ENCODE data around the gene CD101. TPM values are rescaled to one million over a fixed set of nuclear protein-coding genes. Genes with fewer than 3 reads are reported as not detected.

CD101 gene
- total RNA-seq, 1 donor from 2014 or later: 0.53 TPM

GRCh38 chr1:117003223-117003875, 1.8 kb downstream of the CD101 start:
- no peak for FAIRE-seq
- TF ChIP-seq CTCF (IDR thresholded peaks at IDR 0.05; ENCODE audit: insufficient read depth, low read length, severe bottlenecking): no peak
- no peak for DNase-seq (ENCODE audit: low read depth)

DNA sequence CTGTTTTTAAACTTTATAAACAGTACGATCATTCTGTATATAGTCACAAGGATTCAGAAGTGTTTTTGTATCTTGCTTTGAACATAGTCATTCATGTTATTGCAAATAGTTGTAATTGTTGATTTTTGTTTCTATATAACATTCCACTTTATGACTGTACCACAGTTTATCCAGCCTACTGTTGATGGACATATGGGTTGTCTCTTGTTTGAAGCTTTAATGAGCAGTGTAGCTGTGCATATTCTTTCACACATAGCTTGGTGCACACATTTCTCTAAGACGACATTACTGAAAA, 6.1 kb downstream of the CD101 start:
- DNase-seq (ENCODE audit: low read depth) (peak; percentile 44), FAIRE-seq (no peak)
- no peaks in the 10 kb centered on the region for H3K27me3 ChIP-seq (ENCODE audit: control insufficient read depth, insufficient read depth, low read length)
- H3K4me3 ChIP-seq (ENCODE audit: low read depth, low read length): no peak overlapping the region
- TF ChIP-seq CTCF (IDR thresholded peaks at IDR 0.05; ENCODE audit: insufficient read depth, low read length, severe bottlenecking): no peak
- no peaks in the 10 kb centered on the region for H3K36me3 ChIP-seq (ENCODE audit: control insufficient read depth, insufficient read depth, low read length)

More at GRCh38 chr1:117003223-117003875, 1.8 kb downstream of the CD101 start:
- Histone ChIP-seq H3K36me3 (ENCODE audit: control insufficient read depth, insufficient read depth, low read length) (no peaks in the 10 kb centered on the region), H3K27me3 (ENCODE audit: control insufficient read depth, insufficient read depth, low read length) (no peaks in the 10 kb centered on the region), H3K4me3 (ENCODE audit: low read depth, low read length) (no peak overlapping the region)

DNA sequence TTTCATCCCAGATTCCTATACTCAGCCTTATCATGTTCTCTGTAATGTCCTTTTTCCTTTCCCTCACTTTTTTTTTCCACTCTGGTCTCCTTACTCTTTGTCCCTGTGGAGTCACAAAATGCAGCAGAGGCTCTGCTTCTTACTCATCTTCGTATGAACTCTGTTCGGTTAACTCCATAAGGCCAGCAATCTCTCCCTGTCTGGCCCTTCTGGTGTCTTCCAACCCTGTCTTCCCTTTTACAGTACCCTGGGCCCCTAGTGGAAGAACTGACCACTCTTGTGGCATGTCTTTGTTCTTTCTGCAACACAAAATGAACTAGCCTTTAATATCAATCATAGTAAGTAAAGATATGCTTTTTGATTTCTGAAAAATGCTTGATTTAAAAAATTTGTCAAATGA, 7.1 kb downstream of the CD101 start:
- Histone ChIP-seq H3K36me3 (ENCODE audit: control insufficient read depth, insufficient read depth, low read length) (no peaks in the 10 kb centered on the region), H3K4me3 (ENCODE audit: low read depth, low read length) (no peak overlapping the region), H3K27me3 (ENCODE audit: control insufficient read depth, insufficient read depth, low read length) (no peaks in the 10 kb centered on the region)
- TF ChIP-seq CTCF (IDR thresholded peaks at IDR 0.05; ENCODE audit: insufficient read depth, low read length, severe bottlenecking): no peak
- FAIRE-seq (no peak), DNase-seq (ENCODE audit: low read depth) (no peak)

DNA sequence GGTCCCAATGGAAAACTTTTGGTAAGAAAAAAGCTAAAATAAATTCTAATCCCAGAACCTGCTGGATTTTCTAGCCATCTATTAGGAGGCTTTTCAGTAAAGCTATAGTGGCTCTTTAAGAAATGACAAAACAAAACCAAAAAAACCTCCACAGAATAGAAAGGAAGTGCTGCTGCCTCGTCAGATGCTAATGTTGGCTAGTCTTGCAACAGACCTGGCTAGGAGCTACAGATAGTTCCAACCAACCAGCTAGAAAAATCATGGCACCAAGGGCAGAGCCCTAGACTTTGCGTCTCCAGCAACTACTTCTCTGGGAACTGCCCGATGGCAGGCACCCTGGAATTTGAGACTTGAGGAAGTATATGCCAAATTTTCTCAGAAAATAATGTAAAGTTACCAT, 7.6 kb downstream of the CD101 start:
- FAIRE-seq: no peak
- no peak for DNase-seq (ENCODE audit: low read depth)

DNA sequence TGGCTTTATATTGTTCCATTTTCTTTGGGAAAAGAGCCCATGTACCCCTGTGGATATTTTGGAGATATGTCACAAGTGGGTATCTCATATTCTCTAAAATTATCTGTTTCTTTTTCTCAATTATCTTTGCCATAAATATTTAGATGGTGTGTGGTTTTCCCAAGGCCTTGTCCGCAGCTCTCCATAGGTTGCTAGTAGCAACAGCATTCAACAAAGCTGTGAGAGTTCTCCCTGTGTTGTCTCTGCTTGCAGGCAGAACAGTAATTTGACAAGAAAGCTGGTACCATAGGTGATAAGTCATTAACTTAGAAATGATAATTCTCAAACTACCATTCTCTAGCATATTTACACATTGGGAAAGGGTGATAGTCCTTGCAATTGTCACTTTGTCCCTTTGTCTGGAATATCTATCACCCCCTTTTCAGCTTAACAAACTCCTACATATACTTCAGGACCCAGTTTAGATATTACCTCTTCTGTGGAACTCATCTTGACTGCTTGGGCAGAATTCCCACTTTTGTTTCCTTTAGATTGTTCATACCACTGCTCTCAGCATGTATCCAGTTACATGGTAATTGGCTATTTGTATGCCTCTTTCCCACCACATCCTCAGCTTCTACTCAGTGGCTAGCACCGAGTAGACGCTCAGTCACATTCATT, 8.9 kb downstream of the CD101 start:
- no peaks in the 10 kb centered on the region for H3K27me3 ChIP-seq (ENCODE audit: control insufficient read depth, insufficient read depth, low read length)
- no peak overlapping the region for H3K4me3 ChIP-seq (ENCODE audit: low read depth, low read length)
- H3K36me3 ChIP-seq (ENCODE audit: control insufficient read depth, insufficient read depth, low read length): no peaks in the 10 kb centered on the region
- no peak for TF ChIP-seq CTCF (IDR thresholded peaks at IDR 0.05; ENCODE audit: insufficient read depth, low read length, severe bottlenecking)
- DNase-seq (ENCODE audit: low read depth) (no peak), FAIRE-seq (no peak)

More for the DNA sequence above, 7.6 kb downstream of the CD101 start:
- no peak for TF ChIP-seq CTCF (IDR thresholded peaks at IDR 0.05; ENCODE audit: insufficient read depth, low read length, severe bottlenecking)
- H3K4me3 ChIP-seq (ENCODE audit: low read depth, low read length): no peak overlapping the region
- no peaks in the 10 kb centered on the region for H3K36me3 ChIP-seq (ENCODE audit: control insufficient read depth, insufficient read depth, low read length)
- H3K27me3 ChIP-seq (ENCODE audit: control insufficient read depth, insufficient read depth, low read length): no peaks in the 10 kb centered on the region

DNA sequence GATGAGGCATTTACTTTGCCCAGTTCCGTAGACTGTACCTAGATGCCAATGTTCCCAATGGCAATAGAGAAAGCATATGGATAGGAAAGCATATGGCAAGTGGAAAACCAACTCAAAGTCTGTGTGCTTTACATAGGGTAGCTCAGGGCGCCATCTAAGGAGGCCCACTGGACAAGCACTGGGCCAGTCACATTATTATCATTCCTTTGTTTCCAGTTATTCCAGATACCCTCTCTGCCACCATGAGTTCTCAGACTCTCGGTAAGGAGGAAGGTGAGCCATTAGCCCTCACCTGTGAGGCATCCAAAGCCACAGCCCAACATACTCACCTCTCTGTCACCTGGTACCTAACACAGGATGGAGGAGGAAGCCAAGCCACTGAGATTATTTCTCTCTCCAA, 9.8 kb downstream of the CD101 start:
- H3K27me3 ChIP-seq (ENCODE audit: control insufficient read depth, insufficient read depth, low read length): no peaks in the 10 kb centered on the region
- no peak for TF ChIP-seq CTCF (IDR thresholded peaks at IDR 0.05; ENCODE audit: insufficient read depth, low read length, severe bottlenecking)
- no peak for DNase-seq (ENCODE audit: low read depth)
- H3K36me3 ChIP-seq (ENCODE audit: control insufficient read depth, insufficient read depth, low read length): no peaks in the 10 kb centered on the region
- no peak for FAIRE-seq
- no peak overlapping the region for H3K4me3 ChIP-seq (ENCODE audit: low read depth, low read length)

Data from bronchial epithelial cell (primary cell).